Natural killer cell treated with Interleukin-12 subunit alpha and Interleukin-12 subunit beta and Interleukin-15 and Interleukin-18, amount 100 ng/mL, for 72 hours (primary cell): Measurements from ENCODE around the gene UMODL1. TPM values are rescaled to one million over a fixed set of nuclear protein-coding genes. Genes with fewer than 3 reads are reported as not detected.
A peak's percentile ranks its signal among the peaks of the same experiment; 100 is the strongest.

ENCODE experiments used
- ATAC-seq, 2 donors: fragments of 150-1000 bp; cut with Tn5 transposase in 1 of 2; sonication (Bioruptor Pico), chemical (Tn5 transposase) in 1 of 2; 2 replicates each; pipeline ENCODE4 v1.10.0; 2021
- DNase-seq: peaks from one replicate; pipeline ENCODE4 v3.0.0; 2022; ENCODE audit warnings: low spot score
- H3K27ac Mint-ChIP-seq, 2 donors: 1 replicate in 1 of 2; 2 replicates in 1 of 2; pipeline ENCODE4 v1.8.0; 2022; ENCODE audit warnings: mixed read lengths in 2 of 2, mild to moderate bottlenecking in 1 of 2, moderate library complexity in 1 of 2
- H3K27me3 Mint-ChIP-seq, 2 donors: 1 replicate in 1 of 2; 2 replicates in 1 of 2; pipeline ENCODE4 v1.8.0; 2022; ENCODE audit warnings: mixed read lengths in 2 of 2
- H3K36me3 Mint-ChIP-seq: one replicate; pipeline ENCODE4 v1.8.0; 2022; ENCODE audit warnings: mixed read lengths
- H3K4me1 Mint-ChIP-seq, 2 donors: 1 replicate in 1 of 2; 2 replicates in 1 of 2; pipeline ENCODE4 v1.8.0; 2022; ENCODE audit warnings: low read depth in 2 of 2, mixed read lengths in 2 of 2, mild to moderate bottlenecking in 1 of 2
- H3K4me3 Mint-ChIP-seq: one replicate; pipeline ENCODE4 v1.8.0; 2022; ENCODE audit warnings: mixed read lengths
- H3K9me3 Mint-ChIP-seq: 2 replicates; pipeline ENCODE4 v1.8.0; 2022; ENCODE audit warnings: mixed read lengths
- total RNA-seq, 2 donors: library from RNA; stranded (reverse); gene quantifications; one replicate each; pipeline ENCODE4 v1.2.3, GENCODE V29; 2022

Gene UMODL1
- total RNA-seq, 2 donors from 2014 or later, result not detected

- no peak for DNase-seq
- Mint-ChIP-seq H3K4me3 (no peak overlapping the region), H3K4me1 (peaks cover 6 to 14% of the 10 kb centered on the region in 2 donors), H3K27ac (no peak overlapping the region), H3K27me3 (peaks cover 12 to 20% of the 10 kb centered on the region in 2 donors), H3K36me3 (no peaks in the 10 kb centered on the region), H3K9me3 (no peaks in the 10 kb centered on the region)
- ATAC-seq, result no peak
These were observed 13.0 kb downstream of the UMODL1 start for GRCh38 chr21:42084079-42084478.

- no peak overlapping the region for H3K27ac Mint-ChIP-seq
- H3K36me3 Mint-ChIP-seq, result no peaks in the 10 kb centered on the region
- H3K27me3 Mint-ChIP-seq, result peaks cover 12 to 18% of the 10 kb centered on the region in 2 donors
- no peak for DNase-seq
- H3K9me3 Mint-ChIP-seq, result no peaks in the 10 kb centered on the region
- H3K4me1 Mint-ChIP-seq, result peaks cover 20 to 26% of the 10 kb centered on the region in 2 donors
- no peak overlapping the region for H3K4me3 Mint-ChIP-seq
- no peak for ATAC-seq
These were observed 14.3 kb downstream of the UMODL1 start for GRCh38 chr21:42085246-42086077.

GRCh38 chr21:42086969-42087368, 15.9 kb downstream of the UMODL1 start:
- ATAC-seq (no peak), DNase-seq (no peak)
- no peaks in the 10 kb centered on the region for H3K36me3 Mint-ChIP-seq
- H3K27ac Mint-ChIP-seq, result peak overlapping the region in 1 of 2 donors; percentile 26
- H3K9me3 Mint-ChIP-seq, result no peaks in the 10 kb centered on the region
- H3K4me1 Mint-ChIP-seq, result peaks cover 22 to 29% of the 10 kb centered on the region in 2 donors
- H3K27me3 Mint-ChIP-seq, result peaks cover 25 to 27% of the 10 kb centered on the region in 2 donors
- no peak overlapping the region for H3K4me3 Mint-ChIP-seq

GRCh38 chr21:42088148-42088547, 17.0 kb downstream of the UMODL1 start:
- Mint-ChIP-seq H3K36me3 (no peaks in the 10 kb centered on the region), H3K27ac (no peak overlapping the region), H3K27me3 (peaks cover 19 to 21% of the 10 kb centered on the region in 2 donors), H3K4me1 (peaks cover 22 to 29% of the 10 kb centered on the region in 2 donors), H3K9me3 (no peaks in the 10 kb centered on the region), H3K4me3 (no peak overlapping the region)
- no peak for DNase-seq
- ATAC-seq, result no peak

- Mint-ChIP-seq H3K9me3 (no peaks in the 10 kb centered on the region), H3K36me3 (no peaks in the 10 kb centered on the region), H3K4me1 (peaks cover 22 to 29% of the 10 kb centered on the region in 2 donors), H3K27ac (no peak overlapping the region), H3K27me3 (peaks cover 14 to 17% of the 10 kb centered on the region in 2 donors), H3K4me3 (no peak overlapping the region)
- ATAC-seq (no peak), DNase-seq (no peak)
These were observed 17.5 kb downstream of the UMODL1 start for GRCh38 chr21:42088658-42089057.

GRCh38 chr21:42089093-42089631, 18.0 kb downstream of the UMODL1 start:
- Mint-ChIP-seq H3K27ac (no peak overlapping the region), H3K4me1 (peaks cover 22 to 29% of the 10 kb centered on the region in 2 donors), H3K9me3 (no peaks in the 10 kb centered on the region), H3K4me3 (no peak overlapping the region), H3K36me3 (no peaks in the 10 kb centered on the region), H3K27me3 (peaks cover 13 to 17% of the 10 kb centered on the region in 2 donors)
- ATAC-seq, result peak in 1 of 2 donors; percentile 42
- no peak for DNase-seq

- no peaks in the 10 kb centered on the region for H3K9me3 Mint-ChIP-seq
- H3K4me1 Mint-ChIP-seq, result peaks cover 22 to 29% of the 10 kb centered on the region in 2 donors
- H3K27me3 Mint-ChIP-seq, result peaks cover 13 to 17% of the 10 kb centered on the region in 2 donors
- no peak overlapping the region for H3K4me3 Mint-ChIP-seq
- DNase-seq, result no peak
- peak in 1 of 2 donors; percentile 37 for ATAC-seq
- H3K27ac Mint-ChIP-seq, result no peak overlapping the region
- no peaks in the 10 kb centered on the region for H3K36me3 Mint-ChIP-seq
These were observed 18.7 kb downstream of the UMODL1 start for GRCh38 chr21:42089665-42090310.

- ATAC-seq (no peak), DNase-seq (no peak)
- H3K4me1 Mint-ChIP-seq, result peaks cover 22 to 29% of the 10 kb centered on the region in 2 donors
- peaks cover 4% of the 10 kb centered on the region for H3K36me3 Mint-ChIP-seq
- peaks cover 25 to 29% of the 10 kb centered on the region in 2 donors for H3K27me3 Mint-ChIP-seq
- no peak overlapping the region for H3K27ac Mint-ChIP-seq
- H3K4me3 Mint-ChIP-seq, result no peak overlapping the region
- no peaks in the 10 kb centered on the region for H3K9me3 Mint-ChIP-seq
These were observed 20.9 kb downstream of the UMODL1 start for GRCh38 chr21:42091899-42092508.

- Mint-ChIP-seq H3K27ac (no peak overlapping the region), H3K9me3 (no peaks in the 10 kb centered on the region), H3K4me1 (peaks cover 22 to 29% of the 10 kb centered on the region in 2 donors), H3K27me3 (peaks cover 28 to 32% of the 10 kb centered on the region in 2 donors), H3K4me3 (no peak overlapping the region), H3K36me3 (peaks cover 4% of the 10 kb centered on the region)
- no peak for ATAC-seq
- DNase-seq, result no peak
These were observed 21.7 kb downstream of the UMODL1 start for GRCh38 chr21:42092771-42093170.

GRCh38 chr21:42093186-42093585, 22.1 kb downstream of the UMODL1 start:
- Mint-ChIP-seq H3K4me3 (no peak overlapping the region), H3K27me3 (peaks cover 28 to 32% of the 10 kb centered on the region in 2 donors), H3K36me3 (peaks cover 4% of the 10 kb centered on the region), H3K27ac (no peak overlapping the region), H3K4me1 (peaks cover 22 to 25% of the 10 kb centered on the region in 2 donors), H3K9me3 (no peaks in the 10 kb centered on the region)
- DNase-seq (no peak), ATAC-seq (no peak)

GRCh38 chr21:42093991-42094421, 22.9 kb downstream of the UMODL1 start:
- Mint-ChIP-seq H3K9me3 (no peaks in the 10 kb centered on the region), H3K27me3 (peaks cover 28 to 32% of the 10 kb centered on the region in 2 donors), H3K4me3 (no peak overlapping the region), H3K36me3 (peaks cover 4% of the 10 kb centered on the region), H3K4me1 (peaks cover 17 to 18% of the 10 kb centered on the region in 2 donors), H3K27ac (no peak overlapping the region)
- DNase-seq (no peak), ATAC-seq (no peak)

GRCh38 chr21:42094811-42095210, 23.7 kb downstream of the UMODL1 start:
- Mint-ChIP-seq H3K27ac (no peak overlapping the region), H3K4me1 (peaks cover 9 to 10% of the 10 kb centered on the region in 2 donors), H3K36me3 (peaks cover 4% of the 10 kb centered on the region), H3K9me3 (no peaks in the 10 kb centered on the region), H3K4me3 (no peak overlapping the region), H3K27me3 (peaks cover 28 to 32% of the 10 kb centered on the region in 2 donors)
- DNase-seq (no peak), ATAC-seq (no peak)

GRCh38 chr21:42095581-42095980, 24.5 kb downstream of the UMODL1 start:
- no peak for ATAC-seq
- no peak overlapping the region for H3K27ac Mint-ChIP-seq
- no peak for DNase-seq
- no peaks in the 10 kb centered on the region for H3K9me3 Mint-ChIP-seq
- H3K27me3 Mint-ChIP-seq, result peaks cover 28 to 32% of the 10 kb centered on the region in 2 donors
- no peak overlapping the region for H3K4me3 Mint-ChIP-seq
- H3K4me1 Mint-ChIP-seq, result peaks cover 1 to 3% of the 10 kb centered on the region in 2 donors
- peaks cover 4% of the 10 kb centered on the region for H3K36me3 Mint-ChIP-seq
